Endothelial cell of umbilical vein (primary cell): ENCODE results near the gene PITPNM3. TPM values are rescaled to one million over a fixed set of nuclear protein-coding genes. Genes with fewer than 3 reads are reported as not detected.
A peak's percentile ranks its signal among the peaks of the same experiment; 100 is the strongest.

Experiments
- BruUV-seq: library from RNA; stranded (reverse); fragments of 400-500 nt; replicated peaks from 2 replicates; lab custom pipeline; 2021; lab: Mats Ljungman, UMichigan
- CTCF ChIA-PET: fragments of 300-600, 350-600 bp; sonication (Branson Sonifier 250); formaldehyde crosslinking; loops from one replicate; lab custom pipeline; 2021; ENCODE audit warnings: antibody characterized with exemption, inconsistent platforms; lab: Charles Lee
- POLR2A ChIA-PET: fragments of 300-600, 350-600 bp; sonication (Branson Sonifier 250); formaldehyde crosslinking; loops from one replicate; lab custom pipeline; 2021; ENCODE audit warnings: antibody characterized with exemption, inconsistent platforms; lab: Charles Lee
- DNase-seq: peaks from one replicate; pipeline ENCODE4 v3.0.0-alpha.2; 2011; ENCODE audit warnings: low read depth, low spot score
- FAIRE-seq: peaks from 2 replicates; lab custom pipeline; 2011; peaks lifted over from hg19 to GRCh38; lab: Jason Lieb, UNC
- H2AFZ ChIP-seq: 2 replicates; pipeline ENCODE4 v1.6.0; 2012; ENCODE audit warnings: low read depth, low read length, control low read depth, inconsistent platforms
- H3K27ac ChIP-seq: 2 replicates; pipeline ENCODE4 v1.5.1; 2011; ENCODE audit warnings: low read depth, mild to moderate bottlenecking, control low read depth, low read length, moderate library complexity; ENCODE audit not compliant: insufficient read depth
- H3K27me3 ChIP-seq, 2 experiments: 2 replicates each; pipeline versions ENCODE4 v1.6.0 to v1.6.1; 2011; ENCODE audit warnings: low read length in 2 of 2, mixed read lengths in 1 of 2; ENCODE audit not compliant: control insufficient read depth in 2 of 2, insufficient read depth in 2 of 2
- H3K36me3 ChIP-seq, 2 experiments: 2 replicates in 1 of 2; 3 replicates in 1 of 2; pipeline ENCODE4 v1.5.1; 2011; ENCODE audit warnings: low read length in 2 of 2, mild to moderate bottlenecking in 1 of 2, moderate library complexity in 1 of 2; ENCODE audit not compliant: control insufficient read depth in 2 of 2, insufficient read depth in 2 of 2; ENCODE audit errors: extremely low read depth in 1 of 2
- H3K4me1 ChIP-seq: 3 replicates; pipeline ENCODE4 v1.5.1; 2011; ENCODE audit warnings: mild to moderate bottlenecking, low read length; ENCODE audit not compliant: control insufficient read depth, insufficient read depth; ENCODE audit errors: extremely low read depth
- H3K4me2 ChIP-seq: 2 replicates; pipeline ENCODE4 v1.6.1; 2011; ENCODE audit warnings: low read length, control low read depth, mixed read lengths; ENCODE audit not compliant: insufficient read depth
- H3K4me3 ChIP-seq, 3 experiments: fragments of 200-600 bp in 1 of 3; sonication (generic), shearing (Covaris generic) in 1 of 3; replicated peaks in 1 of 3; 2 replicates each; pipeline ENCODE4 v1.5.1; 2011 to 2016; ENCODE audit warnings: control low read depth in 3 of 3, low read length in 3 of 3, mild to moderate bottlenecking in 2 of 3, inconsistent platforms in 1 of 3, low read depth in 1 of 3, moderate library complexity in 1 of 3; ENCODE audit not compliant: insufficient read depth in 1 of 3
- H3K79me2 ChIP-seq: 2 replicates; pipeline ENCODE4 v1.6.0; 2012; ENCODE audit warnings: low read length, inconsistent platforms; ENCODE audit not compliant: control insufficient read depth, insufficient read depth
- H3K9ac ChIP-seq: replicated peaks from 2 replicates; pipeline ENCODE3; 2011; ENCODE audit warnings: low read length, control low read depth; ENCODE audit not compliant: insufficient read depth; ENCODE audit errors: extremely low read depth
- H3K9me1 ChIP-seq: replicated peaks from 3 replicates; pipeline ENCODE4 v1.6.0; 2011; ENCODE audit warnings: mild to moderate bottlenecking, low read length; ENCODE audit not compliant: control insufficient read depth, insufficient read depth; ENCODE audit errors: extremely low read depth
- H3K9me3 ChIP-seq: replicated peaks from 2 replicates; pipeline ENCODE4 v1.5.1; 2012; ENCODE audit warnings: low read length, inconsistent platforms; ENCODE audit not compliant: control insufficient read depth, insufficient read depth
- H4K20me1 ChIP-seq: replicated peaks from 2 replicates; pipeline ENCODE3; 2011; ENCODE audit warnings: mild to moderate bottlenecking, low read length; ENCODE audit not compliant: control insufficient read depth, insufficient read depth; ENCODE audit errors: extremely low read depth
- EZH2 ChIP-seq: IDR thresholded peaks from 2 replicates; pipeline ENCODE4 v1.6.1; 2012; ENCODE audit warnings: borderline replicate concordance, low read depth, mild to moderate bottlenecking, moderate library complexity, low read length, inconsistent platforms; ENCODE audit not compliant: severe bottlenecking
- FOS ChIP-seq: IDR thresholded peaks from 2 replicates; pipeline ENCODE4 v1.6.1; 2011; ENCODE audit warnings: mild to moderate bottlenecking, low read length, moderate library complexity, borderline replicate concordance; ENCODE audit not compliant: insufficient read depth
- GATA2 ChIP-seq: IDR thresholded peaks from 2 replicates; pipeline ENCODE4 v1.7.0; 2011; ENCODE audit warnings: low read depth, mild to moderate bottlenecking, moderate library complexity, mixed read lengths, low read length; ENCODE audit not compliant: insufficient read length, insufficient read depth
- JUN ChIP-seq: IDR thresholded peaks from 2 replicates; pipeline ENCODE4 v1.6.1; 2011; ENCODE audit warnings: borderline replicate concordance, low read depth; ENCODE audit not compliant: insufficient read length, insufficient read depth
- MAX ChIP-seq: IDR thresholded peaks from 2 replicates; pipeline ENCODE4 v1.6.1; 2011; ENCODE audit not compliant: insufficient read depth, insufficient read length
- MYC ChIP-seq: IDR thresholded peaks from one replicate; pipeline ENCODE4 v1.6.1; 2011; ENCODE audit warnings: mild to moderate bottlenecking, low read depth, low read length
- POLR2A ChIP-seq: IDR thresholded peaks from 2 replicates; pipeline ENCODE4 v1.6.1; 2012; ENCODE audit warnings: low read depth, mild to moderate bottlenecking, control low read depth, low read length
- POLR2AphosphoS5 ChIP-seq: IDR thresholded peaks from 2 replicates; pipeline ENCODE4 v1.6.1; 2012; ENCODE audit warnings: low read depth, mild to moderate bottlenecking, control low read depth, low read length, moderate library complexity; ENCODE audit not compliant: insufficient read depth
- dilution Hi-C: fragments of 300-500 bp; cut with MboI; formaldehyde crosslinking; loops from one replicate; pipeline ENCODE4 v1.15.0; 2019; ENCODE audit warnings: low sequenced_read_pairs; ENCODE audit not compliant: extremely low pct_ligation_motif_present
- intact Hi-C: fragments of 100-400 bp; cut with micrococcal nuclease; formaldehyde crosslinking; loops from one replicate; pipeline ENCODE4 v1.10.0; 2022
- polyA plus RNA-seq, 4 experiments: library from polyadenylated mRNA; depleted of rRNA in 3 of 4; stranded (reverse) in 3 of 4; unstranded in 1 of 4; fragments of >200 nt; gene quantifications; 2 replicates each; pipeline versions ENCODE4 v1.2.1 to v1.2.3, GENCODE V29; 2011 to 2012; ENCODE audit warnings: missing spikeins in 1 of 4
- total RNA-seq: library from RNA; stranded (reverse); gene quantifications from 2 replicates; pipeline ENCODE4 v1.2.3, GENCODE V29; 2021
- TF ChIP-seq, protein P1 (sequence below), 2 donors: IDR thresholded peaks; 1 replicate in 1 of 2; 2 replicates in 1 of 2; pipeline ENCODE4 v1.5.1; 2011; ENCODE audit warnings: low read length in 2 of 2, mild to moderate bottlenecking in 2 of 2, moderate library complexity in 2 of 2, control low read depth in 1 of 2, inconsistent platforms in 1 of 2, low read depth in 1 of 2; ENCODE audit not compliant: insufficient read depth in 1 of 2; ENCODE audit errors: extremely low read depth in 1 of 2

The PITPNM3 gene
- total and polyA plus RNA-seq, 2 donors (not counting 3 experiments of a cell fraction or from before 2014, with no cell fraction given): 1.0 to 1.9 TPM

DNA sequence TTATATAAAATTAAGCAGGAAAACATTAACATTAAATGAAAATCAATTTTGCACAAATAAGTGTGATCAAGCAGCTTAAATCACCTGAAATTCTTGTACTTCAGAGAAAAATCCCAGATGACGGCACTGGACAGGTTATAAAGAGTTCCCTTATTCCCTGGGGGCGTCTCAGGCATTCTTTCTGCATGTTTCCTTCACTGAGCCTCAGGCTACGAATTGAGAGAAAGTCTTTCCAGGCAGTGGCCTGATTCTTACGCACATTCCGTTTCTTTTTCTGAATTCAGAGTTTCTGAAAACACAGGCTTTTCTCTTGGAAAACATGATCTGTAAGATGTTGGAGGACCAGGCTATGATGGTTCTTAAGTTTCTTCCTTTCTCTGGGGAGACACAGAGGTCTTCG lies 22.1 kb upstream of the PITPNM3 start:
- Histone ChIP-seq H3K9me1 (no peaks in the 10 kb centered on the region), H4K20me1 (no peaks in the 10 kb centered on the region), H3K9ac (no peak overlapping the region), H3K4me3 (no peak overlapping the region), H2AFZ (no peak overlapping the region), H3K36me3 (peaks cover 2 to 8% of the 10 kb centered on the region in 2 experiments), H3K9me3 (no peaks in the 10 kb centered on the region), H3K4me2 (no peak overlapping the region), H3K27me3 (no peaks in the 10 kb centered on the region), H3K79me2 (no peaks in the 10 kb centered on the region), H3K4me1 (peaks cover 14% of the 10 kb centered on the region), H3K27ac (no peak overlapping the region)
- POLR2A ChIA-PET: no interaction called here
- intact Hi-C loops: loop anchor here (5.0 kb wide), 1 partner anchor 71 kb away; no protein-coding TSS in a partner anchor
- DNase-seq (no peak), FAIRE-seq (no peak)
- no peak for TF ChIP-seq POLR2AphosphoS5
- TF ChIP-seq JUN: no peak
- no peak for TF ChIP-seq MYC
- TF ChIP-seq FOS: no peak
- no peak for TF ChIP-seq GATA2
- TF ChIP-seq EZH2: no peak
- no peak for TF ChIP-seq POLR2A
- no peak for TF ChIP-seq MAX
- TF ChIP-seq, protein P1, sequence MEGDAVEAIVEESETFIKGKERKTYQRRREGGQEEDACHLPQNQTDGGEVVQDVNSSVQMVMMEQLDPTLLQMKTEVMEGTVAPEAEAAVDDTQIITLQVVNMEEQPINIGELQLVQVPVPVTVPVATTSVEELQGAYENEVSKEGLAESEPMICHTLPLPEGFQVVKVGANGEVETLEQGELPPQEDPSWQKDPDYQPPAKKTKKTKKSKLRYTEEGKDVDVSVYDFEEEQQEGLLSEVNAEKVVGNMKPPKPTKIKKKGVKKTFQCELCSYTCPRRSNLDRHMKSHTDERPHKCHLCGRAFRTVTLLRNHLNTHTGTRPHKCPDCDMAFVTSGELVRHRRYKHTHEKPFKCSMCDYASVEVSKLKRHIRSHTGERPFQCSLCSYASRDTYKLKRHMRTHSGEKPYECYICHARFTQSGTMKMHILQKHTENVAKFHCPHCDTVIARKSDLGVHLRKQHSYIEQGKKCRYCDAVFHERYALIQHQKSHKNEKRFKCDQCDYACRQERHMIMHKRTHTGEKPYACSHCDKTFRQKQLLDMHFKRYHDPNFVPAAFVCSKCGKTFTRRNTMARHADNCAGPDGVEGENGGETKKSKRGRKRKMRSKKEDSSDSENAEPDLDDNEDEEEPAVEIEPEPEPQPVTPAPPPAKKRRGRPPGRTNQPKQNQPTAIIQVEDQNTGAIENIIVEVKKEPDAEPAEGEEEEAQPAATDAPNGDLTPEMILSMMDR (IDR thresholded peaks at IDR 0.05; ENCODE audit: extremely low read depth in 1 of 2, insufficient read depth in 1 of 2, low read depth in 1 of 2, low read length in 2 of 2): no peak
- TSS peak; percentile 25 for BruUV-seq
- dilution Hi-C loops: no loop called here
- CTCF ChIA-PET: interaction anchor here (5.9 kb wide), 1 partner anchor 105 kb away, joined by 77 read pairs; no protein-coding TSS in a partner anchor
